SHP77 (cell line): ENCODE results near the gene DEF6.
"Not testable (repeated sequence)": the region's sequence is repeated elsewhere in the genome, so short reads cannot be mapped to it uniquely, and the experiment has no call there.

ENCODE experiments used
- DNase-seq, 2 experiments: peaks; one replicate each; lab custom pipeline; 2025; lab: John Stamatoyannopoulos, UW

The DEF6 gene

DNA sequence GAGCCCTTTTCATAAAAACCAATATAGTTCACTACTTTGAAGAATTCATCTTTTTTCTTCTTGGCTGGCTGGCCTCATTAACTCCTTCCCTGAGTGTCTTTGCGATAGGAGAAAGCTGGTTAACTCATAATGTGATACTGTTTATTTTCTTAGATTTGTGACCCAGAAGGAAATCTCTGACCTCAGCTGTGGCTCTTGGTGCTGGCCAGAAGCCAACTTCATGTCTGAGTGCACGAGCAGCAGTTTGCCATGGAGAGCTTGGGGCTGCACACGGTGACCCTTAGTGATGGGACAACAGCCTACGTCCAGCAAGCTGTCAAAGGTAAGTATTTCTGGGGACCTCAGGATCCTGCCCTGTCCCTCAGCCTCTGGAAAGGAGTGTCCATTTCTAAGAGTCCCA is 16.7 kb upstream of the DEF6 start:
- no peak for DNase-seq

GRCh38 chr6:35282472-35282871 is 15.1 kb upstream of the DEF6 start:
- no peak for DNase-seq

DNA sequence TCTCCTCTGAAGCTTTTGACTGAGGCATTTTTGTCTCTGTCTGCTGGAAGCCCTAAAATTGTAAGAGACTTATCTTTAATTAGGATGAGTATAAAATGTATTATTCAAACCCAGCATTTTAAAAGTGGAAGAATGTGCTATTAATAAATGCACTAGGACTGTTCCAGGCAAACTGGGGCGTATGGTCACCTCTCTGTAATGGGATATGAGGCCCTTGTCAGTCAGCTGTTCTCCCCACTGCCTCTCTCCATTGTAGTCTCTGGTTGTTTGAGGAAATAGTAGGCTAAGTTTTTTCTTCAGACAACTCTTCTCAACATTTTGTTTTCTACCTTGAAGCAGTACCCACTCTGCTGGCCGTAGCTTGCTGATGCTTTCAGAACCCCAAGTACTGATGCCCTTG is 14.3 kb upstream of the DEF6 start:
- no peak for DNase-seq

- no peak for DNase-seq
These were observed 9.8 kb upstream of the DEF6 start for GRCh38 chr6:35287671-35288396.

DNA sequence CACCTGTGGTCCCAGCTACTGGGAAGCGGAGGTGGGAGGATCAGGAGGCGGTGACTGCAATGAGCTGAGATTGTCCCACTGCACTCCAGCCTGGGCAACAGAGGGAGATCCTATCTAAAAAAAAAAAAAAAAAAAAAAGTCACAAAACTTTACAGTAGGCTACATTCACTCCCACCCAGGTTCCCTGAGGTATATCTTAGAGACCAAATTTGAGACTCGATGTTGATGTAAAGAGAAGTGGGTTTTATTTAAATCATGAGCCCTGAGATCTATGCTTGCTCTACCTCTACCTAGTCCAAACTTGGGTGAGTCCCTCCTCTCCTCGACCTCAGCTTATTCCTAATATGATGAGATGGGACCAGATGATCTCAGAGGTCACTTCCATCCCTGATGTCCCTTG is 8.8 kb upstream of the DEF6 start:
- DNase-seq, result no peak

- no peak for DNase-seq
These were observed 6.1 kb upstream of the DEF6 start for GRCh38 chr6:35291491-35291890.

DNA sequence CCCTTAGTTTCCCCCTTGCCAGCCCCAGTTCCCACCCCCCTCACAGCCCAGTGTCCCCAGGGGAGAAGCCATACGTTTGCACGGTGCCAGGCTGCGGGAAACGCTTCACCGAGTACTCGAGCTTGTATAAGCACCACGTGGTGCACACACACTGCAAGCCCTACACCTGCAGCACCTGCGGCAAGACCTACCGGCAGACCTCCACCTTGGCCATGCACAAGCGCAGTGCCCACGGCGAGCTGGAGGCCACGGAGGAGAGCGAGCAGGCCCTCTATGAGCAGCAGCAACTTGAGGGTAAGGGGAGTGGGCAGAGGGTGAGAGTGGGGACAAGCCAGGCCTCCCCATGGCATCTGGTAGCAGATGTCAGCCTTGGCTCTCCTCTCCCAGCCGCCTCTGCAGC is 5.1 kb upstream of the DEF6 start:
- DNase-seq, result no peak

DNA sequence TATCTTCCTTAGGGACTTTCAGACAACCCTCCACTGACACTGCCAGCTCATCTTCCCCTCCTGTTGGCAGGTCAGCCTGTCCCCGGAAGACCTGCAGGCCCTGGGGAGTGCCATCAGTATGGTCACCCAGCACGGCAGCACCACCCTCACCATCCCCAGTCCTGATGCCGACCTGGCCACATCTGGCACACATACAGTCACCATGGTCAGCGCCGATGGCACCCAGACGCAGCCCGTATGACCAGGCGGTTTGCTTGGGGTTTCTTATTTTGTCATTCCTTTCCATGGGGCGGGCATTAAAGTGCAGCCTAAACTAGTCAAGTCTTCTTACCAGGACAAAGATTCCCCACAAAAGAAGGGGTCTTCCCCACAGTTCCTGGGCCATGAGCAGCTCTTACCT is 3.9 kb upstream of the DEF6 start:
- DNase-seq, result no peak

DNA sequence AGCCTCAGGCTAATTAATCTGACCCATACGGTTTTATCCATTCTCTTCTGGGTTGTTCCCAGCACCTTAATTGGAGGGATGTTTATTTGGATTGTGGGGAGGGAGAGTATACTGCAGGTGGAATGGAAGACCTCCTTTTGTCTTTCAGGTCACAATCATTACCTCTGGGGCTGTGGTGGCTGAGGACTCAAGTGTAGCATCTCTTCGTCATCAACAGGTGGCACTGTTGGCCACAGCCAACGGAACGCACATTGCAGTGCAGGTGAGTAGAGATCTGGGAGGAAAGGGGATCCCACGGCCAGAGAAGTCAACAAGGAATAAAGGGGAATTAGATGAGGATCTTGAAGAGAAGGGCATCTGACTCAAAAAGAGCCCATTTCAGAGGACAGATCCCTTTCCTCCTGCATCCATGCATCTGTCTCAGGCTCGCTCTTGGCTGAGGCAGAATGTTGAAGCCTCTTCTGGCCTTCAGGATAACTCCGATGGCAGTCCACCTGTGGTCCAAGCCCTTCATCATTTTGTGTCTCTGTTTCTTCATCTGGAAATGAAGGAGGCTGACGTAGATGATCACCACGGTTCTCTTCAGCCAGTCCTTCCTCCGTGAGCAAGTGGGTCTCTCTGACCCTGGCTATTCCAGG is 3.2 kb upstream of the DEF6 start:
- DNase-seq, result peak; percentile 14 to 36

GRCh38 chr6:35295036-35295435 is 2.6 kb upstream of the DEF6 start:
- no peak for DNase-seq

GRCh38 chr6:35295521-35296315 is 1.9 kb upstream of the DEF6 start:
- no peak for DNase-seq

- no peak for DNase-seq
These were observed 552 bp upstream of the DEF6 start for GRCh38 chr6:35296931-35297600.

GRCh38 chr6:35298625-35299140 is 1.1 kb downstream of the DEF6 start:
- no peak for DNase-seq

- DNase-seq, result no peak
These were observed 2.1 kb downstream of the DEF6 start for GRCh38 chr6:35299674-35300073.

DNA sequence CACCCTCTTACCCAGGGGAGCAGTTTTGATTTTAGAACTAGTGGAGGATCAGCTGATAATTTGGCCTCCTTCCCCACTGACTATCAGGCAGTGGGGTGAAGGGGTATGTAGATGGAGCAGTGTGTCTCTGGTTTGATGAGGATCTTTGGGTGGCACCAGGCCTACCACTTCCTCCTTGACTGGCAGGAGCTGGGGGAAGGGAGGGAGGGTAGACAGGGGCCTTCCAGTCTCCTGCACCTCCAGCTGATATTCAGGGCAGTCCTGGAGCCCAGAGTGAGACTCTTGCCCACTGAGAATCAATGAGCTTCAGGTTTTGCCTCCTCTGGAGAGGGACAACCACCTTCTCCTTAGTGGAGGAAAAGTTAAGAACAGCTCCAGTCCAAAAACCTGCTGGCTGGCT is 3.2 kb downstream of the DEF6 start:
- DNase-seq, result no peak

DNA sequence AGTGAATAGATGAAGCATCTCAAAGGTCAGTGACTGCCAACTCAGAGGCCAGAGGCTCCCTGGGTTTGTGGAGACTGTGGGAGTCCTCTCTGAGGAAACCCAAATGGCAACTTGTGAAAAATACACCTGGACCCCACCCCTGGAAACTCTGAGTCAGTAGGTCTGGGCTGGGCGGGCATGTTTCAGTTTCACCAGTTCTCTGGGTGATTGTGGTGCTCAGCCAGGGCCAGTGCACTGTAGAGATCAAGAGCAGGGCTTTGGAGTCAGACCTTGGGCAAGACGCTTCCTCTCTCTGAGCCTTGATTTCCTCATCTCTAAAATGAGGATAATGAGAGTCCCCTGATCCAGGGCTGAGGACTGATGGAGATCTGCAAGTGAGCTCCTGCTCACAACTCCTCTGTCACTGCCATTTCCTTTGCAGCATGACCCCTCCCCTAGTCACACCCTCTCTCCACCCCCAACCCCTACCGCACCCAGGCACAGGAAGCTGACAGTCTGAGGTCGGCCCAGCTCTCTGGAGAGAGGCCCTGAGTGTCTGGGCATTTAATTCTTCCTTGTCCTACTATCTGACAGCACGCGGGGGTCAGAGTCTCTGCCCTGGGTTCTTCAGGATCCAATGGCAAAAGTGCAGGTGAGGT is 5.1 kb downstream of the DEF6 start:
- no peak for DNase-seq

DNA sequence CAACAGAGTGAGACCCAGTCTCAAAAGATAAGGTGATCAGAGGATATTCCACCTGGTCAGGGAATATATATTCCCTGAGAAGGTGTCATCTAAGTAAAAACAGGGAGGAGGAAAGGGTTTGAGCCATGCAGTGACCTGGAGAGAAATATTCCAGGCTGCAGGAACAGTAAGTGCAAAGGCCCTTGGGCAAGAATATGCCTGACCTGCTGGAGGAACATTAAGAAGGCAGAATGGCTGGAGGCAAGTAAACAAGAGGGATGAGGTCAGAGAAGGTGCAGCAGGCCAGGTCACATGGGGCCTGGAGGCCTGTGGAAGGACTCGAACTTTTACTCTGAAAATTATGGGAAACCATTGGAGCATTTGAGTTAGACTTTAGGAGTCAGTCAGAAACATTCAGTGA is 6.7 kb downstream of the DEF6 start:
- no peak for DNase-seq

- DNase-seq, result no peak
These were observed 7.5 kb downstream of the DEF6 start for GRCh38 chr6:35305117-35305516.

DNA sequence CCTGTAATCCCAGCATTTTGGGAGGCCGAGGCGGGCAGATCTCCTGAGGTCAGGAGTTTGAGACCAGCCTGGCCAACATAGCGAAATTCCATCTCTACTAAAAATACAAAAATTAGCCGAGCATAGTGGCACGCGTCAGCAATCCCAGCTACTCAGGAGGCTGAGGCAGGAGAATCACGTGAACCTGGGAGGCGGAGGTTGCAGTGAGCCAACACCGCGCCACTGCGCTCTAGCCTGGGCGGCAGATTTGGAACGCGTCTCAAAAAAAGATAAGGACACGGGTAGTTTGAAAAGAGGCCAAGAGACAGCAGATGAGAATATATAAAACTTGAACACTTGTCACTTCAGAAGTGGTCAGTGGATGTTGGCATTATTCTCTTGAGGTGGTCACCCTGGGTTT is 9.5 kb downstream of the DEF6 start:
- DNase-seq, result not testable (repeated sequence)

GRCh38 chr6:35308543-35308942 is 10.9 kb downstream of the DEF6 start:
- not testable (repeated sequence) for DNase-seq

DNA sequence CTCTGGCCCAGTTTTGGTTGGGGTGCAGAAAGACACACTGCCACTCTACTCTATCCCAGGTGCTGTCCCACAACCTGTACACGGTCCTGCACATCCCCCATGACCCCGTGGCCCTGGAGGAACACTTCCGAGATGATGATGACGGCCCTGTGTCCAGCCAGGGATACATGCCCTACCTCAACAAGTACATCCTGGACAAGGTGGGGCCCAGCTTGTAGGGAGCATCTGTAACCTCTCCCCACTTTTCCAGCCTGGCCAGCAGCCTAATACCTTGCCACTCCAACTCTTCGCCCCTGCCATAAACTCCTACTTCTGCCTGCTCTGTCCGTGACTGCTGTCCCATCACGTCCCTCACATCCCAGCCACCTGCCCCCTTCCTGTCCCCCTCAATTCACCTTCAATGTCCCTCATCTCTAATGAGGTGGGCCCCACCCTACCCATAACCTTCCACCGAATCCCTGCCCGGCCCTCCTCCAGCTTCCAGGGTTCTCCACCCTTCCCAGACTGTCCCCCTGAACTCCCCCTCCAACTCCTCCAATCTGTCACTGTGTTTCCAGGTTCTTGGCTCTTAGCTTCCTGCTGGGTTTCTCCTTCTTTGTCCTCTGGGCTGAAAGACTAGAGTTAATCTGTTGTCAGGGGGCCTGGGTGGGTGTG is 12.1 kb downstream of the DEF6 start:
- DNase-seq, result no peak
